K562 (cell line): Measurements from ENCODE around the gene VSTM2B. TPM values are rescaled to one million over a fixed set of nuclear protein-coding genes. Genes with fewer than 3 reads are reported as not detected.

Source experiments
- ATAC-seq: fragments of 200-7000 bp; cut with Tn5 transposase; 3 replicates; pipeline ENCODE4 v1.9.1; 2020; ENCODE audit warnings: moderate library complexity
- BruUV-seq: library from RNA; stranded (reverse); fragments of 400-500 nt; replicated peaks from 2 replicates; lab custom pipeline; 2021; lab: Mats Ljungman, UMichigan
- CTCF ChIA-PET: fragments of 300-600 bp; formaldehyde crosslinking; extraction: SDS; loops from one replicate; lab custom pipeline; 2021; ENCODE audit warnings: low intra/inter-chr PET ratio; lab: Yijun Ruan, JAX
- POLR2A ChIA-PET: fragments of 300-600, 350-650 bp; sonication (Branson Sonifier 250); formaldehyde crosslinking; extraction: SDS; loops from one replicate; lab custom pipeline; 2021; ENCODE audit warnings: antibody characterized with exemption, inconsistent platforms; lab: Yijun Ruan, JAX
- DNase-seq, 4 experiments: peaks; one replicate each; pipeline versions ENCODE4 v3.0.0 to v3.0.0-alpha.2; 2011 to 2018; ENCODE audit warnings: low spot score in 3 of 4, mixed read lengths in 3 of 4; ENCODE audit errors: extremely low read depth in 1 of 4
- FAIRE-seq: peaks from 2 replicates; lab custom pipeline; 2011; peaks lifted over from hg19 to GRCh38; lab: Jason Lieb, UNC
- H2AFZ ChIP-seq: 2 replicates; pipeline ENCODE4 v1.6.0; 2011; ENCODE audit warnings: low read depth, low read length, control low read depth, inconsistent platforms
- H3K27ac ChIP-seq: fragments of 200-600 bp; 3 replicates; pipeline ENCODE4 v1.8.0; 2011; ENCODE audit warnings: low read depth, mild to moderate bottlenecking, control low read depth, inconsistent platforms, low read length, moderate library complexity, mixed read lengths; ENCODE audit errors: extremely low read depth
- H3K27me3 ChIP-seq, 2 experiments: fragments of 300-600 bp in 1 of 2; 2 replicates in 1 of 2; 3 replicates in 1 of 2; pipeline versions ENCODE4 v1.6.0 to v1.8.0; 2011; ENCODE audit warnings: inconsistent platforms in 2 of 2, low read length in 2 of 2, mild to moderate bottlenecking in 1 of 2, mixed read lengths in 1 of 2, moderate library complexity in 1 of 2; ENCODE audit not compliant: control insufficient read depth in 2 of 2, insufficient read depth in 2 of 2
- H3K36me3 ChIP-seq: fragments of 300-600 bp; 3 replicates; pipeline ENCODE4 v1.8.0; 2011; ENCODE audit warnings: mild to moderate bottlenecking, low read length, inconsistent platforms; ENCODE audit not compliant: control insufficient read depth, insufficient read depth
- H3K4me1 ChIP-seq, 2 experiments: fragments of 200-600 bp in 1 of 2; replicated peaks in 1 of 2; 2 replicates in 1 of 2; 3 replicates in 1 of 2; pipeline versions ENCODE4 v1.5.1 to v1.8.0; 2011; ENCODE audit warnings: inconsistent platforms in 2 of 2, low read length in 2 of 2, mild to moderate bottlenecking in 1 of 2, mixed read lengths in 1 of 2, moderate library complexity in 1 of 2; ENCODE audit not compliant: control insufficient read depth in 2 of 2, insufficient read depth in 2 of 2
- H3K4me2 ChIP-seq: 2 replicates; pipeline ENCODE4 v1.6.1; 2011; ENCODE audit warnings: low read length, control low read depth, inconsistent platforms, mixed read lengths; ENCODE audit not compliant: insufficient read depth
- H3K4me3 ChIP-seq: fragments of 200-600 bp; sonication (generic), shearing (Covaris generic); 2 replicates; pipeline ENCODE4 v1.5.1; 2016; ENCODE audit warnings: control low read depth, inconsistent platforms
- H3K79me2 ChIP-seq: fragments of 200-600 bp; 3 replicates; pipeline ENCODE4 v1.8.0; 2011; ENCODE audit warnings: low read length, inconsistent platforms; ENCODE audit not compliant: control insufficient read depth, insufficient read depth
- H3K9ac ChIP-seq, 2 experiments: 2 replicates each; pipeline versions ENCODE4 v1.6.0 to v1.6.1; 2011; ENCODE audit warnings: low read depth in 2 of 2, low read length in 2 of 2, control low read depth in 1 of 2, inconsistent platforms in 1 of 2, mild to moderate bottlenecking in 1 of 2, mixed read lengths in 1 of 2; ENCODE audit not compliant: insufficient read depth in 1 of 2
- H3K9me1 ChIP-seq: one replicate; pipeline ENCODE4 v1.6.0; 2011; ENCODE audit warnings: inconsistent platforms, mild to moderate bottlenecking, low read length, moderate library complexity; ENCODE audit not compliant: control insufficient read depth, insufficient read depth
- H3K9me3 ChIP-seq: replicated peaks from 2 replicates; pipeline ENCODE4 v1.5.1; 2011; ENCODE audit warnings: low read depth, low read length, inconsistent platforms; ENCODE audit not compliant: control insufficient read depth, insufficient read depth
- H4K20me1 ChIP-seq: replicated peaks from 2 replicates; pipeline ENCODE4 v1.6.1; 2011; ENCODE audit warnings: low read length, inconsistent platforms, mixed read lengths; ENCODE audit not compliant: control insufficient read depth, insufficient read depth
- HDAC3 ChIP-seq: fragments of 450-650 bp; IDR thresholded peaks from 2 replicates; pipeline ENCODE4 v1.6.1; 2018; ENCODE audit warnings: borderline replicate concordance, mild to moderate bottlenecking, moderate library complexity; ENCODE audit not compliant: partially characterized antibody
- TBL1XR1 ChIP-seq, 2 experiments: IDR thresholded peaks; 2 replicates each; pipeline ENCODE4 v1.6.1; 2012; ENCODE audit warnings: improper control_type of control experiment in 2 of 2, low read length in 2 of 2, mild to moderate bottlenecking in 1 of 2
- ZC3H11A ChIP-seq: IDR thresholded peaks from 2 replicates; pipeline ENCODE4 v1.6.1; 2012; ENCODE audit warnings: low read depth, low read length, improper control_type of control experiment
- WGBS: fragments of 100-300 bp; shearing (Covaris generic); methylation state at CpG from one replicate; pipeline ENCODE4 v1.1.6; 2016; ENCODE audit warnings: low coverage, mixed read lengths; ENCODE audit not compliant: insufficient coverage; ENCODE audit errors: missing lambda C conversion rate; 5-methylcytosine and 5-hydroxymethylcytosine counted together
- in situ Hi-C: fragments of 300-500 bp; cut with MboI; formaldehyde crosslinking; loops from 4 replicates; pipeline ENCODE4 v1.15.0; 2018; ENCODE audit warnings: inconsistent platforms, mixed read lengths
- intact Hi-C: fragments of 100-400 bp; cut with micrococcal nuclease; formaldehyde crosslinking; loops from 2 replicates; pipeline ENCODE4 v1.14.2; 2022
- polyA plus RNA-seq, 8 experiments: library from polyadenylated mRNA; depleted of rRNA in 4 of 8; stranded (reverse) in 5 of 8; unstranded in 3 of 8; fragments of >200 nt; fragmentation: Nextera tagmentation in 2 of 8; fragmentation: Illumina TruSeq in 1 of 8; extraction: Ambion mirVana in 2 of 8; extraction: Trizol in 1 of 8; gene quantifications; 2 replicates each; pipeline versions ENCODE4 v1.2.1 to v1.2.3, GENCODE V29; 2011 to 2014; ENCODE audit warnings: inconsistent platforms in 1 of 8, missing spikeins in 1 of 8
- total RNA-seq, 7 experiments: library from RNA; depleted of rRNA in 6 of 7; stranded (reverse); fragments of >200 nt in 6 of 7; fragmentation: Illumina TruSeq in 2 of 7; extraction: Trizol in 2 of 7; gene quantifications; 2 replicates each; pipeline versions ENCODE4 v1.2.1 to v1.2.3, GENCODE V29; 2011 to 2021; ENCODE audit warnings: low replicate concordance in 1 of 7
- TF ChIP-seq, protein P1 (sequence below): sonication (generic); formaldehyde crosslinking; IDR thresholded peaks from 2 replicates; pipeline ENCODE4 v1.8.1; 2022; ENCODE audit warnings: missing genetic modification reagents
- TF ChIP-seq, protein P2 (sequence below): fragments of 450-650 bp; IDR thresholded peaks from 2 replicates; pipeline ENCODE4 v1.6.1; 2016; ENCODE audit warnings: low read depth, mild to moderate bottlenecking, moderate library complexity

The VSTM2B gene
- total and polyA plus RNA-seq, 9 of the 15 experiments (the other 6 are each of a cell fraction or from before 2014, with no cell fraction given) = not detected

DNA sequence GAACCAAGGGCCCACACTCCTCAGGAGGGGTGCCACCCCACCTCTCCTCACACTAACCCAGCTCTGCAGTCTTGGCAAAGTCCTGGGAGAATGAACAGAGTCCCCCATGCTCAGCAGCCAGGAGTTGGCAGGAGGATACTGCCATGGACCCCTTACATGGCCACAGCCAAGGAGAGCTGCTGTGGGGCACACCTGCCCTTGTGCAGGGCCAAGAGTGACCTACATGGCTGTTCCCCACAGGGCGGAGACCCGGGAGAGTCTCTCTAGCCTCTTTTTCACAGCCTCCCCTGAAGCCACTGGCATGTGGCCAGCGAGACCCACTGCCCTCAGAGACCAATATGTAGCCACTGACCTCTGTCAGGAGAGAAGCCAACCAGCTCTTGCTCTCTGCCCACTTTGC, 45.9 kb upstream of the VSTM2B start:
- BruUV-seq = no TSS peak
- CTCF ChIA-PET = no interaction called here
- in situ Hi-C loops (no loop called here), intact Hi-C loops (loop anchor here (10.0 kb wide), 1 partner anchor 185 kb away; no protein-coding TSS in a partner anchor)
- no peak for FAIRE-seq
- no peaks in the 10 kb centered on the region for H3K4me1 ChIP-seq
- H3K9ac ChIP-seq = no peak overlapping the region
- H3K79me2 ChIP-seq = no peaks in the 10 kb centered on the region
- H3K36me3 ChIP-seq = no peaks in the 10 kb centered on the region
- H3K9me1 ChIP-seq = no peaks in the 10 kb centered on the region
- no peaks in the 10 kb centered on the region for H4K20me1 ChIP-seq
- H3K27ac ChIP-seq = no peak overlapping the region
- no peaks in the 10 kb centered on the region for H3K9me3 ChIP-seq
- no peak overlapping the region for H3K4me2 ChIP-seq
- H3K27me3 ChIP-seq = peaks cover 0 to 17% of the 10 kb centered on the region in 2 experiments; a peak in 2 of 5 replicates
- WGBS = 0% methylated on average over 3 of the region's 3 CpGs
- TF ChIP-seq HDAC3 (no peak), TBL1XR1 (IDR thresholded peaks at IDR 0.05; ENCODE audit: low read length in 2 of 2) (no peak), ZC3H11A (no peak)
- TF ChIP-seq, protein P1, sequence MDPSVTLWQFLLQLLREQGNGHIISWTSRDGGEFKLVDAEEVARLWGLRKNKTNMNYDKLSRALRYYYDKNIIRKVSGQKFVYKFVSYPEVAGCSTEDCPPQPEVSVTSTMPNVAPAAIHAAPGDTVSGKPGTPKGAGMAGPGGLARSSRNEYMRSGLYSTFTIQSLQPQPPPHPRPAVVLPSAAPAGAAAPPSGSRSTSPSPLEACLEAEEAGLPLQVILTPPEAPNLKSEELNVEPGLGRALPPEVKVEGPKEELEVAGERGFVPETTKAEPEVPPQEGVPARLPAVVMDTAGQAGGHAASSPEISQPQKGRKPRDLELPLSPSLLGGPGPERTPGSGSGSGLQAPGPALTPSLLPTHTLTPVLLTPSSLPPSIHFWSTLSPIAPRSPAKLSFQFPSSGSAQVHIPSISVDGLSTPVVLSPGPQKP (CRISPR knock-in tag) = no peak
- TF ChIP-seq, protein P2, sequence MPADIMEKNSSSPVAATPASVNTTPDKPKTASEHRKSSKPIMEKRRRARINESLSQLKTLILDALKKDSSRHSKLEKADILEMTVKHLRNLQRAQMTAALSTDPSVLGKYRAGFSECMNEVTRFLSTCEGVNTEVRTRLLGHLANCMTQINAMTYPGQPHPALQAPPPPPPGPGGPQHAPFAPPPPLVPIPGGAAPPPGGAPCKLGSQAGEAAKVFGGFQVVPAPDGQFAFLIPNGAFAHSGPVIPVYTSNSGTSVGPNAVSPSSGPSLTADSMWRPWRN = no peak
- TF ChIP-seq, all 486 proteins: peak for 0
- Histone ChIP-seq H2AFZ (no peak overlapping the region), H3K4me3 (no peak overlapping the region)
- DNase-seq (no peak), ATAC-seq (no peak)
- POLR2A ChIA-PET = interaction anchor here (0.8 kb wide), 1 partner anchor 134 kb away, joined by 3 read pairs; no protein-coding TSS in a partner anchor
